ENCODE data around the gene NASP.

DNA sequence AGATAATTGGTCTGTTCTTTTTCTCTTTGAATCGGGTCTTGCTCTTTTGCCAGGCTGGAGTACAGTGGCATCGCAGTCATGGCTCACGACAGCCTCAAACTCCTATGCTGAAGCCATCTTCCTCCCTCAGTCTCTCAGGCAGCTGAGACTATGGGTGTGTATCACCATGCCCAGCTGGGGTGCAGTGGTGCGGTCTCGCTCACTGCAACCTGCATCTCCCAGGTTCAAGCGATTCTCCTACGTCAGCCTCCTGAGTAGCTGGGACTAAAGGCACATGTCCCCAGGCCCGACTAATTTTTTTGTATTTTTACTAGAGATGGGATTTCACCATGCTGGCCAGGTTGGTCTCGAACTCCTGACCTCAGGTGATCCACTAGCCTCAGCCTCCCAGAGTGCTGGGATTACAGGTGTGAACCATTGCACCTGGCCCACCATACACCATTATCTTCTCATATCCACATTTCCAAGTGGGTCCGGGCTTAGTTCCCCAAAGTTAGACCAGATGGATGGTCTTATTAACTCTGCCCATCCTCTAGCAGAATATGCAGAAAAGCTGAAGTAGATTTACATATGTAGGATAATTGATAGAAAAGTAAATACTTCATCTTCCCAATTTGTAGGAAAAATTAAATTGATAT is 26.9 kb downstream of the NASP start:
- TF ChIP-seq, protein P1, sequence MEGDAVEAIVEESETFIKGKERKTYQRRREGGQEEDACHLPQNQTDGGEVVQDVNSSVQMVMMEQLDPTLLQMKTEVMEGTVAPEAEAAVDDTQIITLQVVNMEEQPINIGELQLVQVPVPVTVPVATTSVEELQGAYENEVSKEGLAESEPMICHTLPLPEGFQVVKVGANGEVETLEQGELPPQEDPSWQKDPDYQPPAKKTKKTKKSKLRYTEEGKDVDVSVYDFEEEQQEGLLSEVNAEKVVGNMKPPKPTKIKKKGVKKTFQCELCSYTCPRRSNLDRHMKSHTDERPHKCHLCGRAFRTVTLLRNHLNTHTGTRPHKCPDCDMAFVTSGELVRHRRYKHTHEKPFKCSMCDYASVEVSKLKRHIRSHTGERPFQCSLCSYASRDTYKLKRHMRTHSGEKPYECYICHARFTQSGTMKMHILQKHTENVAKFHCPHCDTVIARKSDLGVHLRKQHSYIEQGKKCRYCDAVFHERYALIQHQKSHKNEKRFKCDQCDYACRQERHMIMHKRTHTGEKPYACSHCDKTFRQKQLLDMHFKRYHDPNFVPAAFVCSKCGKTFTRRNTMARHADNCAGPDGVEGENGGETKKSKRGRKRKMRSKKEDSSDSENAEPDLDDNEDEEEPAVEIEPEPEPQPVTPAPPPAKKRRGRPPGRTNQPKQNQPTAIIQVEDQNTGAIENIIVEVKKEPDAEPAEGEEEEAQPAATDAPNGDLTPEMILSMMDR (conservative IDR thresholded peaks at IDR 0.05; ENCODE audit: low read length), result no peak
- TF ChIP-seq EZH2phosphoT487 (IDR thresholded peaks at IDR 0.05; ENCODE audit: borderline replicate concordance), result no peak

Data from Loucy (cell line).